Measurements from ENCODE around the gene GALE.

DNA sequence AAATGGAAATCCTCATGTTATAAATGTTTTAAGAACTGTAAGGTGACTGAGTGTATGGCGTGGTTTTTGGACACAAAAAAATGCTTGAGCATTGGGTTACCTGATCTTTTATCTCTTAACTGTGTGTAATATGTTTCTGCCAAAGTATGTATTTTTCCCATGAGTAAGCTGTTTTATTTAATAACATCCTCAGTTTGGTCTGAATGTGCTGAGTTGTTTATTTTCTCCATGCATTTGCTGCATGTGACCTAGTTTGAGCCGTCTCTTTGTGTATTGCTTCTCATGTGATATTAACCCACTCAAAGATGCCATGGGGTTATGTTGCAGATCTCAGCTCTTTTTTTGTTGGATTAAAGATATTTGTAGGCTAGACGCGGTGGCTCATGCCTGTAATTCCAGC lies 15.7 kb downstream of the GALE start:
- TF ChIP-seq EZH2 (IDR thresholded peaks at IDR 0.05) (no peak), POLR2AphosphoS5 (IDR thresholded peaks at IDR 0.05; ENCODE audit: borderline replicate concordance, low read depth, low read length) (no peak)

All from SK-N-MC (cell line).